ENCODE results near the gene UBIAD1.
"Not testable (repeated sequence)": the region's sequence is repeated elsewhere in the genome, so short reads cannot be mapped to it uniquely, and the experiment has no call there.

Gene UBIAD1

DNA sequence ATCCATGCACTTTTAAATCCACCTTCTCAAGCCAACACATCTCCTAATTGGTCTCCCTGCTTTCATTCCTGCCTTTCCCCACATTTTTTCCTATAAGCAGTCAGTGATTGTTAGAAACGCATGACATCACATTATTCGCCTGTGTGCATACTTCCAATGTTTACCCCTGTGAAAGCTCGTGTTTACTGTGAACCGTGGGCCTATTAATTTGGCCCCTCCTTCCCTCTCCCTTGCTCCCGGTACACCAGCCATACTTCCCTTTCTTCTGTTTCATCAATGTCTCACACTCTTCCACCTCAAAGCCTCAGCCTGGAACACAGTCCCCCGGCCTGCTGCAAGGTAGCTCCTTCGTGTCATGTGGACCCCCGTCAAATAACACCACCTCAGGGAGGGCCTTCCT lies 19.8 kb upstream of the UBIAD1 start:
- no peaks in the 10 kb centered on the region for H3K9me3 ChIP-seq
- H3K27me3 ChIP-seq = no peaks in the 10 kb centered on the region
- no peak overlapping the region for H3K27ac ChIP-seq
- TF ChIP-seq, protein P1, sequence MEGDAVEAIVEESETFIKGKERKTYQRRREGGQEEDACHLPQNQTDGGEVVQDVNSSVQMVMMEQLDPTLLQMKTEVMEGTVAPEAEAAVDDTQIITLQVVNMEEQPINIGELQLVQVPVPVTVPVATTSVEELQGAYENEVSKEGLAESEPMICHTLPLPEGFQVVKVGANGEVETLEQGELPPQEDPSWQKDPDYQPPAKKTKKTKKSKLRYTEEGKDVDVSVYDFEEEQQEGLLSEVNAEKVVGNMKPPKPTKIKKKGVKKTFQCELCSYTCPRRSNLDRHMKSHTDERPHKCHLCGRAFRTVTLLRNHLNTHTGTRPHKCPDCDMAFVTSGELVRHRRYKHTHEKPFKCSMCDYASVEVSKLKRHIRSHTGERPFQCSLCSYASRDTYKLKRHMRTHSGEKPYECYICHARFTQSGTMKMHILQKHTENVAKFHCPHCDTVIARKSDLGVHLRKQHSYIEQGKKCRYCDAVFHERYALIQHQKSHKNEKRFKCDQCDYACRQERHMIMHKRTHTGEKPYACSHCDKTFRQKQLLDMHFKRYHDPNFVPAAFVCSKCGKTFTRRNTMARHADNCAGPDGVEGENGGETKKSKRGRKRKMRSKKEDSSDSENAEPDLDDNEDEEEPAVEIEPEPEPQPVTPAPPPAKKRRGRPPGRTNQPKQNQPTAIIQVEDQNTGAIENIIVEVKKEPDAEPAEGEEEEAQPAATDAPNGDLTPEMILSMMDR (IDR thresholded peaks at IDR 0.05) = no peak
- no peak overlapping the region for H3K4me3 ChIP-seq (ENCODE audit: low read depth in 1 of 2, low read length in 1 of 2)
- no peaks in the 10 kb centered on the region for H3K4me1 ChIP-seq (ENCODE audit: control insufficient read depth in 1 of 2, insufficient read depth in 1 of 2, low read depth in 1 of 2, low read length in 1 of 2)
- H3K36me3 ChIP-seq = peaks cover 80% of the 10 kb centered on the region

DNA sequence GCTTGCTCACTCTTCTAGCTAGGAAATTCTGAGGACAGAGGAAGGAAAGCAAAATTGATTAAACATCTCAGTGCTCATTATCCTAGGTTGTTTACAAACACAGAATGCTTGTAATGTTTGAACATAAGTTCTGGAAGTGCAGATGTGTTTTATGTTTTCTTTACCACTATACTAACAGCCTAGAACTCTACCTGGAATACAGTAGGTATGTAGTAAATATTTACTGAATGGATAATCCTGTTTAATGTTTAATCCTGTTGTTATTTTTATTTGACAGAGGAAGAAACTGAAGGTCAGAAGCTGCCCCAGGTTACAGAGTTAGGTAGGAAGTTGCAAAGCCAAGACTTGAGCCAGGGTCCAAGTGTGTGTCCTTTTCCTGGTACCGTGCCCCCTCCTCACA lies 16.7 kb upstream of the UBIAD1 start:
- H3K4me3 ChIP-seq (ENCODE audit: low read depth in 1 of 2, low read length in 1 of 2) = no peak overlapping the region
- no peaks in the 10 kb centered on the region for H3K27me3 ChIP-seq
- H3K9me3 ChIP-seq = no peaks in the 10 kb centered on the region
- peaks cover 82% of the 10 kb centered on the region for H3K36me3 ChIP-seq
- H3K4me1 ChIP-seq (ENCODE audit: control insufficient read depth in 1 of 2, insufficient read depth in 1 of 2, low read depth in 1 of 2, low read length in 1 of 2) = peaks cover 0 to under 1% of the 10 kb centered on the region in 2 experiments
- no peak overlapping the region for H3K27ac ChIP-seq
- TF ChIP-seq, protein P1 (IDR thresholded peaks at IDR 0.05) = no peak

DNA sequence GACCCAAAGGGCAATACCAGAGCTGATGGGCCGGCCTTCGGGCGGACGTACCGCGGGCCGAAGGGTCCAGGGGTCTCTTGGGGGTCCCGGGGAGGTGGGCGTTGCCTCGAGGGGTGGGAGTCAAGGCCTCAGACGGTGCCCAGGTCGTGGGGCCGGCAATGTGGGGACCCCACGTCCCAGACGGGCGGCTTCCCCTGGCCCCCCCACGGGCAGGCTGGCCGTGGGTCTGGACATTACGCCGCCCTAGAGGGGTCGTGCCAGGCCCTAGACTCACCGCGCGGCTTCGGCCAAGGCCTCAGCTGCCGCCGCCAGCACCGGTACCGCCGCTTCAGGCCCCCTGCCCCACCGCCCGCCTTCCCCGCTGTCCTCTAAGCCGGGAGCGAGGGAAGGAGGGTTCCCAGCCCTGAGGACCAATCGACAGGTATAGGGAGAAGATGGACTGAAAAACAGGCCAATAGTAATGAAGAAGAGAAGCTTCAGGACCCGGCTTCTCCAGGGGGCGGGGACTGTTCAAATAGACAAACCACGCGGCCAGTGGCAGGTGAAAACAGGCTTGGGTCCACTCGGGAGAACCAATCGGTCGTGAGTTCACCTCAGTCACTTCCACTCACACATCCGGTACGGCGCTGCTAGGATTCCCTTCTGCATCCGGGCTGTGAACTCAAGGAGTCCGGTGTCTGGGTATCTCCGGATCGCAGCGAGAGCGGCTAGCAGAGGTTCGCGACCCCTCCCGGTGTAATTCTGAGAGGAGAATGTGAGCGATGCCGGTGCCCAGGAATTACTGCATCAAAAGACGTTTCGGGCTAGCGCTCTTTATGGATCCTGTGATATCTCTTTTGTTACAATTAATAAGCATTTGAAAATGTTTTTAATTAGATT lies 10.6 kb upstream of the UBIAD1 start, which contains the start of gene MTOR:
Gene MTOR (minus strand): TSS at position 381 of the 879 bp plus-strand sequence. CDS start 3,142 bp downstream, outside the sequence.
- H3K27ac ChIP-seq = peak within 1 kb of the TSS; percentile 80
- peaks cover 13% of the 10 kb centered on the region for H3K27me3 ChIP-seq
- no peaks in the 10 kb centered on the region for H3K9me3 ChIP-seq
- H3K36me3 ChIP-seq = peaks cover 22% of the 10 kb centered on the region
- peak within 1 kb of the TSS; percentile 84 to 100 for H3K4me3 ChIP-seq (ENCODE audit: low read depth in 1 of 2, low read length in 1 of 2)
- TF ChIP-seq, protein P1 (IDR thresholded peaks at IDR 0.05) = no peak
- peaks cover 13 to 15% of the 10 kb centered on the region in 2 experiments for H3K4me1 ChIP-seq (ENCODE audit: control insufficient read depth in 1 of 2, insufficient read depth in 1 of 2, low read depth in 1 of 2, low read length in 1 of 2)

DNA sequence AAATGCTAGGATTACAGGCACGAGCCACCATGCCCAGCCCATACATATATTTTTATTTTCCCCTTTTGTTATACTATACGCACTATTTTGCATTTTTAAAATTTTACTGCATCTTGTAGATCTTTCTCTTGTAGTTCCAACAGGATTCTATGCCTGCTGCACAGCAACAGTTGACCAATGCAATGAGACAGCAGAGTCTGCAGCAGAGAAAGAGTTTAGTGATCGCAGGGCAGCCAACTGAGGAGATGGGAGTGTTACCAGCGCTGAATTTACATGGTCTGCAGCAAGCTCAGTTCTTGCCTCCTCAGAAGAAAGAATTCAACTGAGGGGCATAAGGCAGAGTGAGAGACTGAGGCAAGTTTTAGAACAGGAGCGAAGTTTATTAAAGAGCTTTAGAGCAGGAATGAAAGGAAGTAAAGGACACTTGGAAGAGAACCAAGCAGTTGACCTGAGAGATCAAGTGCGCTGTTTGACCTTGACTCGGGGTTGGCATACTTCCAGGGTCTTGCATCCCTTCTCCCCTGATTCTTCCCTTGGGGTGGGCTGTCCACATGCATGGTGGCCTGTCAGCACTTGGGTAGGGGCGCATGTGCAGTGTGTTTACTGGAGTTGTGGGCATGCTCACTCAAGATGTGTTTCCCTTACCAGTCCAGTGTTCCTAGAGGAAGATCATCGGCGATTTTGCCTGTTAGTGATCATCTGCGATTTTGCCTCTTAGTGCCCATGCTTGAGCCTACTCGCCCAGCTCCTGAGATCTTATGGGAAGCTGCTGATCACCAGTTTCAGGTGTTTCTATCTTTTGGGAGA lies 6.5 kb upstream of the UBIAD1 start:
- Histone ChIP-seq H3K4me1 (ENCODE audit: control insufficient read depth in 1 of 2, insufficient read depth in 1 of 2, low read depth in 1 of 2, low read length in 1 of 2) (peaks cover 12 to 13% of the 10 kb centered on the region in 2 experiments), H3K9me3 (no peaks in the 10 kb centered on the region)

GRCh38 chr1:11267350-11268337 lies 5.4 kb upstream of the UBIAD1 start:
- H3K36me3 ChIP-seq; H3K27ac ChIP-seq; H3K9me3 ChIP-seq; H3K4me3 ChIP-seq (ENCODE audit: low read depth in 1 of 2, low read length in 1 of 2): not testable (repeated sequence)
- H3K27me3 ChIP-seq = peaks cover 13% of the 10 kb centered on the region
- peaks cover 6 to 10% of the 10 kb centered on the region in 2 experiments for H3K4me1 ChIP-seq (ENCODE audit: control insufficient read depth in 1 of 2, insufficient read depth in 1 of 2, low read depth in 1 of 2, low read length in 1 of 2)

More for the DNA sequence above, 6.5 kb upstream of the UBIAD1 start:
- Histone ChIP-seq H3K27ac (no peak overlapping the region), H3K27me3 (peaks cover 13% of the 10 kb centered on the region), H3K36me3 (no peaks in the 10 kb centered on the region), H3K4me3 (ENCODE audit: low read depth in 1 of 2, low read length in 1 of 2) (no peak overlapping the region)
- TF ChIP-seq, protein P1 (IDR thresholded peaks at IDR 0.05) = no peak
